Measurements from ENCODE around the gene CAB39. TPM values are rescaled to one million over a fixed set of nuclear protein-coding genes. Genes with fewer than 3 reads are reported as not detected.

The CAB39 gene
- total RNA-seq = 100 to 1,000 TPM; 175 to 178 TPM

DNA sequence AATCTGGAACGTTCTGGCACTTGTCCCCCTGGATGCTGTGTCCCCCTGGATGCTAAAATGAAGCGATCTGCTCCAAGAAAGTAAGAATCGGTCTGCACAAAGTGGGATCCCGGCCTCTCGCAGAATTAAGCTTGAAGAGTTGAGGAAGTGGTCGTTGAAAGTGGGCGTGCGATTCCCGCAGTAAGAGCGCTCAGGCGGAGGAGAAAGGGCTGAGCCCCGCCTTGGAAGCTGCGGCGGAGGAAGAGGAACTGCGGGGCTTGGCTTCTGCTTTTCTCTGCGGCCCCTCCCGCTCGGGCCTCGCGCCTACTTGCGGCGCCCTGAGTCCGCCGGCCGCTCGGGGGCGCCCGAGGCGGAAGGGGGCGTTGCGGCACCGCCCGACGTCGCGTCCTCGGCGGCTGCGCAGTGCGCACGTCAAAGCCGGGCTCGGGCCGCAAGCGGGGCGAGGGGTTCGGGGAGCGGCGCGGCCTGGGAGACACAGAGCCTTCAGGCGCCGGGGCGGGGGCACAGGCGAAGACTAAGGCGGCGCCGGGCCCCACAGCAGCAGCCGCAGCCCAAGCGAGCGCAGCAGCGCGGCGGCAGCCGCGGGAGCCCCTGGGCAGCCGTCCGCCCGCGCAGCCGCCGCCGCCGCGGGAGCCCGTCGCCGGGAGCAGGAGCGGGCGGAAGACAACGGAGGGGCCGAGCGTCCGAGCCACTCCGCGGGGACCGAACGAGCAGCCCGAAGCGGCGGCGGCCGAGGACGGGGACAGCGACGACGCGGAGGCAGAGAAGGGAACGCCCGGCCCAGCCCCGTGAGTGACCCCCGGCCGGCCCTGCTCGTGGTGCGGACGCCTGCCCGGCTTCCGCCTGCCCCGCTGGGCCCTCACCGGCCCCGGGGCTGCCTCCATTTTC is at the start of gene CAB39:
Gene CAB39, plus strand, starts transcription at position 400 of the 888 bp plus-strand sequence. CDS start 47,160 bp downstream, outside the sequence.
- Mint-ChIP-seq H3K36me3 (ENCODE audit: low read depth) (peaks cover 35% of the 10 kb centered on the region), H3K9me3 (ENCODE audit: insufficient read depth) (no peaks in the 10 kb centered on the region), H3K27ac (peak within 1 kb of the TSS; percentile 98), H3K4me3 (peak within 1 kb of the TSS; percentile 99), H3K4me1 (ENCODE audit: low read depth) (peaks cover 40% of the 10 kb centered on the region), H3K27me3 (ENCODE audit: low read depth) (no peaks in the 10 kb centered on the region)
- ATAC-seq (peak; percentile 89), DNase-seq (peak; percentile 89)
- POLR2A ChIA-PET = interaction anchor here (0.5 to 4.8 kb wide), 14 partner anchors 10 to 386 kb away, joined by 3 to 108 read pairs (median 5); partner anchors contain the start of gene SP140L
- CTCF ChIA-PET = interaction anchor here (1.0 to 4.3 kb wide), 20 partner anchors 9 to 85 kb away, joined by 3 to 53 read pairs (median 4); no protein-coding TSS in a partner anchor

DNA sequence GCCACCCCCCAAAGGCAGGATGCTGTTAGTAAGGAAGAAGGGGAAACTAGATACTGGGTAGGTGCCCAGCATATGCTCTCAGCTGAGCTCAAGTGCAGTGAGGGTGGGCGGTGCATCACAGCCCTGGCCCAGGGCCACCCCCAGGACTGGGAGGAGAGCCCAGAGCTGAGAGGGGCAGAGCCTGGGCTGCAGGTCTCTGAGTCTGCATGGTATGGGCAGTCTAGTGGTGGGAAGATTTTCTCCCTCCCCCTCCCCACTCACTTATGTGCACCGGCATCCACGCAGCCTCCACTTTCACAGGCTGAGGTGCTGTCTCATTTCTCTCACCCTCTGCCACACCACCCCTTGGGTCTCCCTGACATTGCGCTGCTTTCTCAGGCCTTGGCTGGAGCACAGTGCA is 48.5 kb upstream of the CAB39 start:
- ChIA-PET POLR2A (interaction anchor here (0.6 to 1.2 kb wide), 5 partner anchors 13 to 438 kb away, joined by 3 to 9 read pairs (median 4); no protein-coding TSS in a partner anchor), CTCF (interaction anchor here (0.9 to 1.5 kb wide), 6 partner anchors 11 to 135 kb away, joined by 3 to 11 read pairs (median 4); partner anchors contain the start of gene CAB39)
- peaks cover 10% of the 10 kb centered on the region for H3K36me3 Mint-ChIP-seq (ENCODE audit: low read depth)

DNA sequence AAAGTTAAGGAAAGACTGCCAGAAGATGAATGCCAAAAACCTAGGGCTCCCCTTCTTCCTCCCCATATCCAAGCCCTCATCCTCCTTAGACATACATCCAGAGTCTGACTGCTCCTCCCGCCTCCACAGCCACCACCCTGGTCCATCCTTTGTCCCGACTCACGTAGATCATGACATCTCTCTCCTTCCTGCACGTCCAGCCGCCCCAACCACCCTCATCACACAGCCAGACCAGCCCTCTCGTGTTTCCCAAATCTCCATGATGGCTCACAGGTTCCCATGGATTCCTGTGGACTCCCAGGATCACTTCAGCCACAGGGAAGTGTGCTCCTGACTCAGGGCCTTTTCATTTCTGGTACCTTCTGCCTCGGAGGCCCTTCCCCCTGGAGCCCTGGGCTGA is 47.8 kb upstream of the CAB39 start:
- no peaks in the 10 kb centered on the region for H3K27me3 Mint-ChIP-seq (ENCODE audit: low read depth)
- no peaks in the 10 kb centered on the region for H3K9me3 Mint-ChIP-seq (ENCODE audit: insufficient read depth)
- no peak for ATAC-seq
- CTCF ChIA-PET = interaction anchor here (1.2 kb wide), 1 partner anchor 31 kb away, joined by 4 read pairs; no protein-coding TSS in a partner anchor
- POLR2A ChIA-PET = interaction anchor here (0.6 to 1.2 kb wide), 3 partner anchors 9 to 347 kb away, joined by 3 to 4 read pairs (median 3); no protein-coding TSS in a partner anchor
- H3K27ac Mint-ChIP-seq = peak overlapping the region; percentile 99
- peaks cover 99% of the 10 kb centered on the region for H3K4me1 Mint-ChIP-seq (ENCODE audit: low read depth)
- peaks cover 10% of the 10 kb centered on the region for H3K36me3 Mint-ChIP-seq (ENCODE audit: low read depth)
- peak overlapping the region; percentile 2 for H3K4me3 Mint-ChIP-seq
- DNase-seq = no peak

More for the DNA sequence above, 48.5 kb upstream of the CAB39 start:
- DNase-seq (peak; percentile 41), ATAC-seq (no peak)
- H3K9me3 Mint-ChIP-seq (ENCODE audit: insufficient read depth) = no peaks in the 10 kb centered on the region
- no peak overlapping the region for H3K4me3 Mint-ChIP-seq
- no peaks in the 10 kb centered on the region for H3K27me3 Mint-ChIP-seq (ENCODE audit: low read depth)
- H3K4me1 Mint-ChIP-seq (ENCODE audit: low read depth) = peaks cover 99% of the 10 kb centered on the region
- peak overlapping the region; percentile 99 for H3K27ac Mint-ChIP-seq

DNA sequence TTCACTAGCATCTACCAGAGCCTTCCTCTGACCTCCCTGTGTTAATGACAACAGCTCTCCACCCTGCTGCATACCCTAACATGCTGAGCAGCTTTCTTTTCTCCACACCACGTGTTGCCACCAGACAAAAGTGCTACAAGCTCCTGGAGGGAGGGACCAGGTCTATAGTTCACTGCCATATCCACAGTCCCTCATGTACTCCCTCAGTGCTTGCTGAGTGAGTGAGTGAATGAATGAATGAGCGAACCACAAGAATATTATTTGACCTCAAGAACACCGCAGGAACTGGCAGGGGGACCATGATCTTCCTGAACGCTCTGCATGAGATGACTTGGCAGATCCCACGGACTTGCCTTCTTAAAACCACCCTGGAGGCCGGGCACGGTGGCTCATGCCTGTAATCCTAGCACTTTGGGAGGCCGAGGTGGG is 47.4 kb upstream of the CAB39 start:
- ATAC-seq (no peak), DNase-seq (peak; percentile 37)
- no peaks in the 10 kb centered on the region for H3K9me3 Mint-ChIP-seq (ENCODE audit: insufficient read depth)
- H3K27ac Mint-ChIP-seq = peak overlapping the region; percentile 99
- H3K4me3 Mint-ChIP-seq = peak overlapping the region; percentile 2
- peaks cover 99% of the 10 kb centered on the region for H3K4me1 Mint-ChIP-seq (ENCODE audit: low read depth)
- H3K27me3 Mint-ChIP-seq (ENCODE audit: low read depth) = no peaks in the 10 kb centered on the region
- ChIA-PET CTCF (interaction anchor here (1.2 to 1.5 kb wide), 2 partner anchors 31 to 47 kb away, joined by 3 to 4 read pairs; partner anchors contain the start of gene CAB39), POLR2A (interaction anchor here (0.6 to 1.2 kb wide), 3 partner anchors 10 to 347 kb away, joined by 3 to 4 read pairs (median 4); no protein-coding TSS in a partner anchor)
- H3K36me3 Mint-ChIP-seq (ENCODE audit: low read depth) = peaks cover 10% of the 10 kb centered on the region

DNA sequence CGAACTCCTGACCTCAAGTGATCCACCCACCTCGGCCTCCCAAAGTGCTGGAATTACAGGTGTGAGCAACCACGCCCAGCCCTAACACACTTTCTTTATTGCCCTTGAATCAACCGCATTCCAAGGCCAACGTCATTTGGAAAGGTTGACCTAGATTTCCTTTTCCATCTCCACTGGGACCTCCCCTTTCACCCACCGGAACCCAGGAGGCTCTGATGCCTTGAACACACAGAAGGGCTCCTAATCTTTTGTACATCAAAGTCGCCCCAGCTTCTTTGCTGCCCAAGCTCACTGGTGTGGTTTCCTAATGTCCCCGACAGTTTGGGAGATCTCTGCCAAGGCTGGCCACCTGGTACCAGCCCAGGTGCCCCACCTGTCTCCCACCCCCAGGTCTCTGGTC is 46.2 kb upstream of the CAB39 start:
- H3K36me3 Mint-ChIP-seq (ENCODE audit: low read depth) = peaks cover 10% of the 10 kb centered on the region
- POLR2A ChIA-PET = no interaction called here
- DNase-seq (no peak), ATAC-seq (no peak)
- no peaks in the 10 kb centered on the region for H3K9me3 Mint-ChIP-seq (ENCODE audit: insufficient read depth)
- H3K27me3 Mint-ChIP-seq (ENCODE audit: low read depth) = no peaks in the 10 kb centered on the region
- H3K4me3 Mint-ChIP-seq = no peak overlapping the region
- H3K27ac Mint-ChIP-seq = peak overlapping the region; percentile 47
- H3K4me1 Mint-ChIP-seq (ENCODE audit: low read depth) = peaks cover 99% of the 10 kb centered on the region
- CTCF ChIA-PET = interaction anchor here (1.1 to 1.8 kb wide), 4 partner anchors 22 to 132 kb away, joined by 3 to 6 read pairs (median 5); partner anchors contain the start of gene CAB39

DNA sequence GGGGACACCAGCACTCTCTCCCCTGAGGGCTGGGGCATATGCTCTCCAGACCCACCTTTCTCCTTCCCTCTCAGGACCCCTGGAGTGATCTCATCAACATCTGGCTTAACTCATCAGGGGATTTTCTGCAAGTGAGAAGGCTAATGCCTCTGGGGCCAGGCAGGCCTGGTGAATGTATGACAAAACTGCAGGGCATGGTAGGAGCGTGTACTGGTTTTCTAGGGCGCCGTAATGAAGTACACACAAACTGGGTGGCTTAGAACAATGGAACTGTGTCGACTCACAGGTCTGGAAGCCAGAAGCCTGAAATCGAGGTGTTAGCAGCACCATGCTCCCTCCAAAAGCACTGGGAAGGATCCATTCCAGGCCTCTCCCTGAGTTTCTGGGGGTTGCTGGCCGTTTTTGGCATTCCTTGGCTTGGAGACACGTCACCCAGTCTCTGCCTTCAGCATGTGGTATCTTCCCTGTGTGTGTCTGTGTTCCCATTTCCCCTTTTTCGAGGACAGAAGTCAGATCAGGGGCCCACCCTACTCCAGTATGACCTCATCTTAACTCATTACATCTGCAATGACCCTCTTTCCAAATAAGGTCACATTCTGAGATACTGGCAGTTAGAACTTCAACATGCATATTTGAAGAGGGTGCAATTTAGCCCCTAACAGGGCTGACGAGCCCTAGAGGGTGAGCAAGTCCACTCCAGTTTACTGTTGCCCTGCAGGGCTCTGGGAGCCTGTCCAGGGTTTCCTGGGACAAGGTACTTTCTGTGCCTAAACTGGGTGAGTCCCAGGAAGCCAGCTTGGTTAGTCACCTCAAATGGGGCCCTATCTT is 45.5 kb upstream of the CAB39 start:
- Mint-ChIP-seq H3K27ac (peak overlapping the region; percentile 87), H3K9me3 (ENCODE audit: insufficient read depth) (no peaks in the 10 kb centered on the region), H3K4me1 (ENCODE audit: low read depth) (peaks cover 94% of the 10 kb centered on the region), H3K27me3 (ENCODE audit: low read depth) (no peaks in the 10 kb centered on the region), H3K4me3 (no peak overlapping the region), H3K36me3 (ENCODE audit: low read depth) (peaks cover 10% of the 10 kb centered on the region)
- DNase-seq (no peak), ATAC-seq (no peak)
- ChIA-PET POLR2A (interaction anchor here (0.7 to 5.0 kb wide), 4 partner anchors 9 to 386 kb away, joined by 3 to 19 read pairs (median 4); partner anchors contain the start of gene CAB39), CTCF (interaction anchor here (0.6 to 3.2 kb wide), 6 partner anchors 7 to 131 kb away, joined by 3 to 13 read pairs (median 6); no protein-coding TSS in a partner anchor)

DNA sequence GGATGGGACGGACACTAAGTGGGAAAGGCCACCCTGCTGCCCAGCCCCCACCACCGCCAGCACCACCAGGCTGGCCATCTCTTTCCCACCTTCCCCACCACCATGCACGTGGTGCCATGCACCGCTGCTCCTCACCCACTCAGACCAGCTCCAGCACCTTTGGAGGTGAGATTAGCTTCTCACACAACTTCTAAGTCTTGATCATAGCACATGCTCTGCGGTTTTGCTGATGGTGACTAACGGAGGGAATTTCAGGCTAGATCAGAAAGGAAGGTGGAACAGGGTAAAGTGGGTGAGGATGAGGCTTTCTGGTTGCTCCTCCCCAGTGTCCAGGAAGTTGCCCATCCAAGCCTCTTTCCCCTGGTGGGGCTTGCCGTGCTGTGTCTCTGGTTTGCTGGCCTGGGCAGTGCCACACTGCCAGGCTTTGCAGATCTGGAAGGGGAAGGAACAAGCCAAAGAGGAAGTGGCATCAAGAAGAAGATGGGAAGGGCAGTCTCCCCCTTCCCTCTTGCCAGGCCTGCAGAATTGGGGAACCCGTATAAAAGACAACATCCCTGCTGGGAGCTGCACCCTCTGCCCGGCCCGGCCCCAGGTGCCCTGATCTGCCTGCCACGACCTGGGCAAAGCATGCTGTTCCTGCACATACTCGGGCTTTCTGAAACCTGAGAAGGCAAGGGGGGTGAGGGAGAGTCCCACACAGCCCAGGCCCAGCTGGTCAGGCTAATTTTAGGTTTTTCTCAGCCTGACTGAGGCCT is 44.3 kb upstream of the CAB39 start:
- Mint-ChIP-seq H3K36me3 (ENCODE audit: low read depth) (peaks cover 1% of the 10 kb centered on the region), H3K27me3 (ENCODE audit: low read depth) (no peaks in the 10 kb centered on the region), H3K4me3 (peak overlapping the region; percentile 2), H3K9me3 (ENCODE audit: insufficient read depth) (no peaks in the 10 kb centered on the region), H3K27ac (peak overlapping the region; percentile 87), H3K4me1 (ENCODE audit: low read depth) (peaks cover 82% of the 10 kb centered on the region)
- POLR2A ChIA-PET = interaction anchor here (0.6 to 5.0 kb wide), 5 partner anchors 8 to 144 kb away, joined by 3 to 19 read pairs (median 4); partner anchors contain the start of gene CAB39
- CTCF ChIA-PET = interaction anchor here (0.6 to 3.2 kb wide), 10 partner anchors 9 to 130 kb away, joined by 3 to 13 read pairs (median 5); partner anchors contain the start of gene CAB39
- ATAC-seq (peak; percentile 23), DNase-seq (no peak)

DNA sequence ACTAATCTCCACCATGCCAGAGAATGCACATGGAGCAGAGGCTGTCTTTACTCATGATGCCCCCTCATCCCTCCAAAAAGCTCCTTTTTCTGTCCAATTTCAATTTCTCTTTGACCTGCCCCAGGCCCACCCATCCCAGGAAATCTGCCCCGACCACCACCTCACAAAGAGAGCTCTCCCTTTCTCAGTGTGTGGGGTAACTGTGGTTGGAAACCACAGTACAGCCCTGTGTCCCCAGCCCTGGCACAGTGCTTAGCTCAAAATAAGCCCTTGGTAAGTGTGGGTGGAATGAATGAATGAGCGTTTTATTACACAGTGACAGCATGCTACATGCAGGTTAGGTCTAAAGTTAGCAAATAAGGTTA is 43.7 kb upstream of the CAB39 start:
- Mint-ChIP-seq H3K9me3 (ENCODE audit: insufficient read depth) (no peaks in the 10 kb centered on the region), H3K4me1 (ENCODE audit: low read depth) (peaks cover 76% of the 10 kb centered on the region), H3K36me3 (ENCODE audit: low read depth) (no peaks in the 10 kb centered on the region), H3K27me3 (ENCODE audit: low read depth) (no peaks in the 10 kb centered on the region), H3K27ac (peak overlapping the region; percentile 87), H3K4me3 (peak overlapping the region; percentile 0)
- DNase-seq (no peak), ATAC-seq (peak; percentile 12)
- ChIA-PET POLR2A (interaction anchor here (0.6 to 5.0 kb wide), 4 partner anchors 9 to 145 kb away, joined by 3 to 19 read pairs (median 6); partner anchors contain the start of gene CAB39), CTCF (interaction anchor here (0.6 to 3.2 kb wide), 9 partner anchors 10 to 130 kb away, joined by 3 to 13 read pairs (median 4); partner anchors contain the start of gene CAB39)

DNA sequence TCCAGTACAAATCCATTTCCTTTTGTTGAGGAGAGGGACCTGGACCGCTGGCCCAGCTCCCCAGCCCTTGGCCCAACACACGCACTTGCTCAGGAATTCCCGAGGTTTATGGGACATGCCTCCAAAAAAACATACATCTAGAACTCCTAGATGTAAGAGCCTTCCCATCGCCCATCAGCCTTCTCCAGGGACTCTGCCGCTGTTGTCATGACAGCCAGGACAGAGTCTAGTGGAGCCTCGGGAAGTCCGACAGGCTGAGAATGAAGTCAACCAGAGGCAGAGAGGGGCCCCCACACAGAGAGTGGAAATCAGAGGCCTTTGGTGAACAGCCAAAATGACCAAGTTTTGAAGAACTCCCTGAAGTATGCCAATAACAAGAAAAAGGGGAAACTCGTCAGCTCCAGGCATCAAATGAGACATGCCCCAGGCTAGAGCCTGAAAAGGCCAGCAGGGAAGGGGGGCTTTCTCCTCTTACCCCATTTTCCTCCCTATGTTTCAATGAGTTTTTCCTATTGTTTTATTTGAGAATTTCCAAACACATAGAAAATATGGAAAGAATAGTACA is 43.2 kb upstream of the CAB39 start:
- POLR2A ChIA-PET = interaction anchor here (0.9 to 5.0 kb wide), 3 partner anchors 9 to 44 kb away, joined by 3 to 19 read pairs (median 9); partner anchors contain the start of gene CAB39
- peak overlapping the region; percentile 87 for H3K27ac Mint-ChIP-seq

DNA sequence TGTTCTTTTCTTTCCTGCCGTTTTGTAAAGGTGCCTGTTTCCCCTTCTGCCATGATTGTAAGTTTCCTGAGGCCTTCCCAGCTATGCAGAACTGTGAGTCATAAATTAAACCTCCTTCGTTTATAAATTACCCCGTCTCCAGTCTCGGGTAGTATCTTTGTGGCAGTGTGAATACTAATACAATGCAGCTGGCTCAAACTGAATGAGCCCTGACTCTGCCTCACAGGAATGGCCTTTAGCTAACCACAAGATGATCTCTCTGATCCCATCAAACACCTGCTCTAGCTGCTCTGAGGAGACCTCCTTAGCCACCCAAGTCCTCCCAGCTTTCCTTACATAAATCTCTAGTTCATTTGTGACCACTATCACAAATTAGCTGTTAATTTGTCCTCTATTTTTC is 41.5 kb upstream of the CAB39 start:
- no peaks in the 10 kb centered on the region for H3K9me3 Mint-ChIP-seq (ENCODE audit: insufficient read depth)
- peak overlapping the region; percentile 50 for H3K27ac Mint-ChIP-seq
- H3K36me3 Mint-ChIP-seq (ENCODE audit: low read depth) = no peaks in the 10 kb centered on the region
- POLR2A ChIA-PET = interaction anchor here (0.6 to 5.0 kb wide), 3 partner anchors 9 to 42 kb away, joined by 4 to 19 read pairs (median 4); partner anchors contain the start of gene CAB39
- no peaks in the 10 kb centered on the region for H3K27me3 Mint-ChIP-seq (ENCODE audit: low read depth)
- CTCF ChIA-PET = interaction anchor here (0.9 to 1.9 kb wide), 6 partner anchors 9 to 181 kb away, joined by 3 to 7 read pairs (median 4); no protein-coding TSS in a partner anchor
- no peak overlapping the region for H3K4me3 Mint-ChIP-seq
- H3K4me1 Mint-ChIP-seq (ENCODE audit: low read depth) = peaks cover 71% of the 10 kb centered on the region
- DNase-seq (no peak), ATAC-seq (no peak)

More for the DNA sequence above, 43.2 kb upstream of the CAB39 start:
- CTCF ChIA-PET = interaction anchor here (1.1 to 3.2 kb wide), 7 partner anchors 9 to 129 kb away, joined by 3 to 13 read pairs (median 4); partner anchors contain the start of gene CAB39
- Mint-ChIP-seq H3K4me1 (ENCODE audit: low read depth) (peaks cover 72% of the 10 kb centered on the region), H3K27me3 (ENCODE audit: low read depth) (no peaks in the 10 kb centered on the region), H3K36me3 (ENCODE audit: low read depth) (no peaks in the 10 kb centered on the region), H3K9me3 (ENCODE audit: insufficient read depth) (no peaks in the 10 kb centered on the region), H3K4me3 (no peak overlapping the region)
- ATAC-seq = no peak
- no peak for DNase-seq
